GM12878 (cell line): ENCODE data around the gene MVB12B. TPM values are rescaled to one million over a fixed set of nuclear protein-coding genes. Genes with fewer than 3 reads are reported as not detected.

Experiments used
- BCLAF1 ChIP-seq: fragments of 450-650 bp; IDR thresholded peaks from 2 replicates; pipeline ENCODE4 v1.6.1; 2017; ENCODE audit warnings: antibody characterized with exemption, mild to moderate bottlenecking, moderate library complexity
- BHLHE40 ChIP-seq, 2 experiments: fragments of 450-650 bp in 1 of 2; IDR thresholded peaks; 2 replicates each; pipeline ENCODE4 v1.6.1; 2011 to 2017; ENCODE audit warnings: low read depth in 2 of 2, borderline replicate concordance in 1 of 2, improper control_type of control experiment in 1 of 2, low read length in 1 of 2, mild to moderate bottlenecking in 1 of 2
- EED ChIP-seq: sonication (generic); IDR thresholded peaks from 2 replicates; pipeline ENCODE4 v1.6.1; 2016; ENCODE audit warnings: antibody characterized with exemption, low read depth
- IRF4 ChIP-seq: IDR thresholded peaks from 2 replicates; pipeline ENCODE4 v1.6.1; 2011; ENCODE audit warnings: low read depth, low read length
- IRF5 ChIP-seq: fragments of 450-650 bp; IDR thresholded peaks from 2 replicates; pipeline ENCODE4 v1.6.1; 2017; ENCODE audit warnings: borderline replicate concordance
- MEF2A ChIP-seq: IDR thresholded peaks from 2 replicates; pipeline ENCODE4 v1.6.1; 2011; ENCODE audit warnings: low read depth, mild to moderate bottlenecking, low read length, moderate library complexity; ENCODE audit not compliant: insufficient read depth
- RFX5 ChIP-seq: IDR thresholded peaks from 2 replicates; pipeline ENCODE4 v1.6.1; 2011; ENCODE audit warnings: low read depth, low read length, improper control_type of control experiment
- SKIL ChIP-seq: fragments of 450-650 bp; IDR thresholded peaks from 2 replicates; pipeline ENCODE4 v1.6.1; 2017; ENCODE audit warnings: mild to moderate bottlenecking, low read depth, inconsistent platforms; ENCODE audit not compliant: poor library complexity, severe bottlenecking
- polyA plus RNA-seq, 11 experiments: library from polyadenylated mRNA; depleted of rRNA in 4 of 11; unstranded in 6 of 11; stranded (reverse) in 5 of 11; fragments of >200 nt; fragmentation: Nextera tagmentation in 4 of 11; fragmentation: Illumina TruSeq in 1 of 11; extraction: Ambion mirVana in 4 of 11; extraction: Trizol in 1 of 11; gene quantifications; 1 replicate in 1 of 11; 2 replicates in 10 of 11; pipeline versions ENCODE4 v1.2.1 to v1.2.3, GENCODE V29; 2011 to 2016; ENCODE audit warnings: inconsistent platforms in 2 of 11, missing spikeins in 2 of 11, low read depth in 1 of 11
- total RNA-seq, 4 experiments: library from RNA; depleted of rRNA in 3 of 4; stranded (reverse); fragments of >200 nt in 3 of 4; fragmentation: Illumina TruSeq in 1 of 4; extraction: Trizol in 1 of 4; gene quantifications; 2 replicates each; pipeline versions ENCODE4 v1.2.1 to v1.2.3, GENCODE V29; 2013 to 2021

Gene MVB12B
- total and polyA plus RNA-seq, 10 of the 15 experiments (the other 5 are each of a cell fraction or from before 2014, with no cell fraction given), result 0.08 TPM; not detected in 9

GRCh38 chr9:126472198-126472947 is 145.7 kb downstream of the MVB12B start (continued):
- TF ChIP-seq BHLHE40 (IDR thresholded peaks at IDR 0.05; ENCODE audit: borderline replicate concordance in 1 of 2, low read depth in 2 of 2, low read length in 1 of 2), result no peak
- TF ChIP-seq RFX5, result no peak
- TF ChIP-seq EED, result no peak
- no peak for TF ChIP-seq SKIL
- no peak for TF ChIP-seq IRF4
- TF ChIP-seq BCLAF1, result no peak
- TF ChIP-seq MEF2A, result no peak
- no peak for TF ChIP-seq IRF5
- TF ChIP-seq, all 136 proteins: peak for 0
